Epithelial cell of esophagus (primary cell): ENCODE results near the gene PNPLA2.
A peak's percentile ranks its signal among the peaks of the same experiment; 100 is the strongest.

Experiments
- DNase-seq: peaks from one replicate; pipeline ENCODE4 v3.0.0; 2010; ENCODE audit warnings: low read depth
- H3K4me3 ChIP-seq: 2 replicates; pipeline ENCODE4 v1.5.1; 2011; ENCODE audit warnings: mild to moderate bottlenecking, low read length, control low read depth
- TF ChIP-seq, protein P1 (sequence below): IDR thresholded peaks from 2 replicates; pipeline ENCODE4 v1.5.1; 2011; ENCODE audit warnings: low read depth, mild to moderate bottlenecking, low read length, control low read depth, inconsistent platforms; ENCODE audit not compliant: insufficient read depth; ENCODE audit errors: missing control alignments

PNPLA2 gene

DNA sequence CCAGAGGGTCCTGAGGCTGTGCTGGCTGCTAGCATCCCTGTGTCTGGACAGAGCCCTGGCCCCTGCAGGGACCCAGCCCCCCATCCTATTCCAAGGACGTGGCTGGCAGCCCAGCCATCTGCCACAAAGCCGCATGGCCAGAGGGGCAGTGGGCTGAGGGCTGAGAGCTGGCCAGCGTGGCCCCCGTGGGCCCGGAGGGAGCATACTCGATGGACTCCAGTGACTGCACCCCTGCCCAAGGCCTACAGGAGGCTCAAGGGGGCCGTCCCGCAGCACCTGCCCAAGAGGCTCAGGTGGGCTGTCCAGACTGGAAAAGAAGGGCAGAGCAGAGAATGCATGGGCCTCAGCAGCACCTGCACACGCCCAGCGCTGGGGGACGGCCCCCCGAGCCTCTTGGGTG is 37.1 kb downstream of the PNPLA2 start:
- no peak for DNase-seq
- no peak overlapping the region for H3K4me3 ChIP-seq
- TF ChIP-seq, protein P1, sequence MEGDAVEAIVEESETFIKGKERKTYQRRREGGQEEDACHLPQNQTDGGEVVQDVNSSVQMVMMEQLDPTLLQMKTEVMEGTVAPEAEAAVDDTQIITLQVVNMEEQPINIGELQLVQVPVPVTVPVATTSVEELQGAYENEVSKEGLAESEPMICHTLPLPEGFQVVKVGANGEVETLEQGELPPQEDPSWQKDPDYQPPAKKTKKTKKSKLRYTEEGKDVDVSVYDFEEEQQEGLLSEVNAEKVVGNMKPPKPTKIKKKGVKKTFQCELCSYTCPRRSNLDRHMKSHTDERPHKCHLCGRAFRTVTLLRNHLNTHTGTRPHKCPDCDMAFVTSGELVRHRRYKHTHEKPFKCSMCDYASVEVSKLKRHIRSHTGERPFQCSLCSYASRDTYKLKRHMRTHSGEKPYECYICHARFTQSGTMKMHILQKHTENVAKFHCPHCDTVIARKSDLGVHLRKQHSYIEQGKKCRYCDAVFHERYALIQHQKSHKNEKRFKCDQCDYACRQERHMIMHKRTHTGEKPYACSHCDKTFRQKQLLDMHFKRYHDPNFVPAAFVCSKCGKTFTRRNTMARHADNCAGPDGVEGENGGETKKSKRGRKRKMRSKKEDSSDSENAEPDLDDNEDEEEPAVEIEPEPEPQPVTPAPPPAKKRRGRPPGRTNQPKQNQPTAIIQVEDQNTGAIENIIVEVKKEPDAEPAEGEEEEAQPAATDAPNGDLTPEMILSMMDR: no peak

DNA sequence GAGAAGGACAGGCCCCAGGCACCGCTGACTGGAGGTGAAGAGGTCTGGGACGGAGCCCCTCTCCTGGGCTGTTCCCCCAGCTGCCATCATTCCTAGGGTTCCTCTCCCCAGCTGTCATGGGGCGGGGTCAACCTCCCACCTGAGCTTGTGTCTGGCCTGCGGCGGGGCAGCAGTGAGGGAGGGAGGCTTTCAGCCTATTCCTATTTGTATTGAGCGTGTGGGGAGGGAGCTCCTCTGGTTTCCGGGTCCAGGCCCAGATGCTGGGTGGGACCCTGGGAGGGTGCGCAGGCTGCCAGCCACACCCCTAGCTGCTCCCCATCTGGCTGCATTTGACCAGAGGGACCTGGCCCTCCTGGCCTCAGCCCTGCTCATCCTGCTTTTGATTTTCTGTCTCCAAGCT is 37.7 kb downstream of the PNPLA2 start:
- TF ChIP-seq, protein P1: no peak
- no peak for DNase-seq
- H3K4me3 ChIP-seq: no peak overlapping the region

DNA sequence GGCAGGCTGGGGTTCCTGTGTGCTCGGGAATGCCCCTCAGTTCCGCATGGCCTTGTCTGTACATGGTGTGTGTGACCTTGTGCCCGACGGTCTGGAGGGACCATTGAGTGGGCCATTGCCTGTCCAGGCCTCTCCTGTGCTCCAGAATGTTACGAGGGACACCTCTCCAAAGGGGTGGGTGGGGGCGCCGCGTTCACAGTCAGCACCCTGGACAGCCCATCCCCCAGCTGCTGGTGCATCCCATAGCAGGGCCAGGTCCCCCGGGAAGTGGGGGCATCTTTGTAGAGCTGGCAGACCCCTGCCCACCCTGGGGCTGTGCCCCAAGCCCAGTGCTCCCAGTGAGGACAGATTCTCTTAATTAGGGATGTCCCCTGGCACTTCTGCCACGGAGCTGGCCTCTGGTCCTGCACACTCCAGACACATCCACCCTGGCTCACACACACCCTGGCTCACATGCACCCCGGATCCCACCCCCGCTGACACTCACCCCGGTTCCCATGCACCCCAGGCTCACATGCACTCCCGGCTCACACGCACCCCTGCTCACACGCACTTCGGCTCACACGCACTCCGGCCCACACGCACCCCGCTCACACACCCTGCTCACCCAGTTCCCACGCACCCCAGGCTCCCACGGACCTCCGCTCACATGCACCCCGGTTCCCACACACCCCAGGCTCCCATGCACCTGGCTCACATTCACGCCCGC is 39.5 kb downstream of the PNPLA2 start:
- no peak for DNase-seq
- TF ChIP-seq, protein P1: no peak
- no peak overlapping the region for H3K4me3 ChIP-seq

DNA sequence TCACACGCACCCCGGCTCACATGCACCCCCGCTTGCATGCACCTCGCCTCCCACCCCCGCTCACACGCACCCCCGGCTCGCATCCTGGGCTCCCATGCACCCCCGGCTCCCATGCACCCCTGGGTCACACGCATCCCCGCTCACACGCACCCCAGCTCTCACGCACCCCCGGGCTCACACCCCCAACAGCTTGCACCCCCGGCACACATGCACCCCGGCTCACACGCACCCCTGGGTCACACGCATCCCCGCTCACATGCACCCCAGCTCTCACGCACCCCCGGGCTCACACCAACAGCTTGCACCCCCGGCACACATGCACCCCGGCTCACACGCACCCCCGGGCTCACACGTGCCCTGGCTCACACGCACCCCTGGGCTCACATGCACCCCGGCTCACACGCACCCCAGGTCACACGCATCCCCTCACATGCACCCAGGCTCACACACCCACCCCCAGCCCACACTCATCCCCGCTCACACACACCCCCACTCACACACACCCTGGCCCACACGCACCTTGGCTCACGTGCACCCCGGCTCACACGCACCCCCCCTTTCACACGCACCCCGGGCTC is 40.1 kb downstream of the PNPLA2 start:
- TF ChIP-seq, protein P1: no peak
- no peak for DNase-seq
- no peak overlapping the region for H3K4me3 ChIP-seq

DNA sequence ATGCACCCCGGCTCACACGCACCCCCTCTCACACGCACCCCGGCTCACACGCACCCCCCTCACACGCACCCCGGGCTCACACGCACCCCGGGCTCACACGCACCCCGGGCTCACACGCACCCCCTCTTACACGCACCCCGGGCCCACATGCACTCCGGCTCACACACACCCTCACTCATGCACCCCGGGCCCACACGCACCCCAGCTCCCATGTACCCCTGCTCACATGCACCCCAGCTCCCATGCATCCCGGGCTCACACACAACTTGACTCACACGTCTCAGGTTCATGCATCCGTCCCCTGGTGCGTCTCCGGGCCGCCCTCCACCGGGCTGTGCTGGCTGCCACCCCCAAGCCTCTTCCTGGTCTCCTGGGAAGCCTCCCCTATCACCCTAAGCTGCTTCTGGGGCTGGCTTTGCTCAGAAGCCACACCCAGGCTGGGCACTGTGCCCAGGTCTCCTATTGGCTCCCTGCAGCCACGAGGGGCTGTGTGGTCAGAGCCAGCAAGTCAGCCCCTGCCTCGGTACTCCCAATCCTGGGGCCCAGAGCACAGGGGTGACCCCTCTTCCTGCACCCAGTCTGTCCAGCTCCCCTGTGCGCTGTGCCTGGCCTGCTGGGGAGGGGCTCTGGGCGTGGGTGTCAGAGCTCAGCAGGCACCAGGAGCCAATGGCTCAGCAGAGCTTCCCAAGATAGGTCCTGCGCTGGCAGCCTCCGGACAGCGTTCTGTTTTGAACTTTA is 40.8 kb downstream of the PNPLA2 start:
- no peak overlapping the region for H3K4me3 ChIP-seq
- TF ChIP-seq, protein P1: no peak
- peak; percentile 80 for DNase-seq

DNA sequence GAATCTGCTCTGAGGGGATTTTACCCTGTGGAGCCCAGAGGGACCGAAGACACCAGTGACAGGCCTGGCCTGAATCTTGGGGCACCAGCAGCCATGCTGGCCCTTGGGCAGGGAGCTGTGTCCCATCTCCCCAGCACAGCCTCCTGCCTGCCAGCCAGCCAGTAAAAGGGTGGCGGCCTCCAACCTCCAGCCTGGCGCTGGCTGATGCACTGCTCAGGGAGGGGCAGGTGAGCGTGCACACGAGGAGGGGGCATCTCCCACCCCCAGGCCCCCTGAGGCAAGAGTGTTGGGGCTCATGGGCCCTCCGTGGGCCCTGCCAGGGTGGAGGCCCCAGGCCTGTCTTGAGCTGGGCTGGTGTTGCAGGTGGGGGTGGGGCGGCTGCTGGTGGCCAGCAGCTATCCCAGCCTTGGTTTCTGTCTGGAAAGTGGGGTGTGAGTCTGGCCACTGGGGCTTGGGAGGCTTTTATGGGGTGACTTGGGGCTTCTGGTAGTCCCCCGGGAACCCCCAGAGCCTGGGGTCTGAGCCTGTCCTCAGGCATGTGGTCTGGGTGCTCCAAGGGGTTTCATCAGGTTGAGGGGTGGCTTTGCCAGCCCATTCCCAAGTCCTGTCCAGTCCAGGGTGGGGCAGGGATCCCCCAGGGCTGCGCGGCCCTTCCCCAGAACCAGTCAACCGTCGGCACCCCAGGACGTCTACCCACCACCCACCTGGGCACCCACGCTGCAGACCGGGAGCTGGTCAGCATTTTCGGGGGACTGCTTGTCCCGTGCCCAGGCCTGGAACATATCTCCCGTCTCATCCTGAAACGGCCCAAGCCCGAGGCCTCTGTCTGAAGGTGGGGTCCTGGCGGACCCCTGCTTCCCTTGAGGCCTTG is 41.8 kb downstream of the PNPLA2 start:
- TF ChIP-seq, protein P1: no peak
- DNase-seq: no peak
- H3K4me3 ChIP-seq: no peak overlapping the region
